Right lobe of liver (tissue), 6 donors: ENCODE results near the gene SMC2. TPM values are rescaled to one million over a fixed set of nuclear protein-coding genes. Genes with fewer than 3 reads are reported as not detected.
A peak's percentile ranks its signal among the peaks of the same experiment; 100 is the strongest.

ENCODE experiments used
- ATAC-seq, 4 donors: fragments of 200-7000 bp; cut with Tn5 transposase; one replicate each; pipeline ENCODE4 v1.9.1; 2020; ENCODE audit warnings: mild to moderate bottlenecking in 4 of 4, moderate library complexity in 4 of 4
- DNase-seq, 3 donors: peaks; one replicate each; pipeline ENCODE4 v3.0.0-alpha.2; 2020
- H3K27ac ChIP-seq, 3 donors: fragments of 200-600 bp; one replicate each; pipeline ENCODE4 v1.8.0; 2022
- H3K27me3 ChIP-seq, 2 donors: fragments of 200-600 bp; one replicate each; pipeline ENCODE4 v1.8.0; 2022
- H3K36me3 ChIP-seq, 4 donors: fragments of 200-600 bp; sonication (generic) in 1 of 4; one replicate each; pipeline versions ENCODE4 v1.5.1 to v1.8.0; 2017 to 2022; ENCODE audit warnings: control low read depth in 1 of 4
- H3K4me1 ChIP-seq, 4 donors: fragments of 200-600 bp; sonication (generic) in 1 of 4; one replicate each; pipeline versions ENCODE4 v1.5.1 to v1.8.0; 2017 to 2022; ENCODE audit warnings: control low read depth in 1 of 4
- H3K4me3 ChIP-seq, 3 donors: fragments of 200-600 bp; one replicate each; pipeline ENCODE4 v1.8.0; 2022
- H3K9me3 ChIP-seq, 4 donors: fragments of 200-600 bp; sonication (generic) in 1 of 4; one replicate each; pipeline versions ENCODE4 v1.5.1 to v1.8.0; 2017 to 2022; ENCODE audit warnings: control low read depth in 1 of 4
- CTCF ChIP-seq, 4 donors: fragments of 200-600 bp in 3 of 4; fragments of 450-650 bp in 1 of 4; IDR thresholded peaks; one replicate each; pipeline versions ENCODE4 v1.5.1 to v1.8.0; 2016 to 2022; ENCODE audit warnings: antibody characterized with exemption in 4 of 4, mild to moderate bottlenecking in 2 of 4
- POLR2A ChIP-seq: fragments of 450-650 bp; IDR thresholded peaks from one replicate; pipeline ENCODE4 v1.6.1; 2017; ENCODE audit warnings: antibody characterized with exemption, mild to moderate bottlenecking
- WGBS: methylation state at CpG from one replicate; pipeline ENCODE4 v1.1.6; 2018; ENCODE audit warnings: low coverage, low lambda C conversion rate; ENCODE audit not compliant: insufficient coverage; ENCODE audit errors: missing lambda C conversion rate; 5-methylcytosine and 5-hydroxymethylcytosine counted together
- intact Hi-C, 2 donors: fragments of 100-400 bp; cut with DNase I; formaldehyde crosslinking; loops; one replicate each; pipeline versions ENCODE4 v1.11.2 to v1.14.1; 2022
- total RNA-seq, 6 experiments: library from RNA; depleted of rRNA in 2 of 6; stranded (reverse); fragments of >200 nt in 2 of 6; fragmentation: NEBNext Ultra II Directional in 3 of 6; extraction: Animal tissue kit (Norgen Biotek cat#: 25700) in 3 of 6; gene quantifications; one replicate each; pipeline versions ENCODE4 v1.1.0 to v1.2.4, GENCODE V29; 2016 to 2023
- donor health status: DM: no; HTN: yes; CAD: no.
- donor health status: DM: no; HTN: no; CAD: no.
- donor health status: DM: no; HTN: no; CAD: no.
- donor health status: DM: no; HTN: yes; CAD: no.
- donor health status: DM: no; HTN: yes; CAD: no.

The SMC2 gene
- total RNA-seq, 6 experiments from 2014 or later, result 2.5 to 5.8 (median 3.6) TPM

- ATAC-seq (no peak), DNase-seq (no peak)
- intact Hi-C loops, result no loop called here
- Histone ChIP-seq H3K4me1 (peaks cover 0 to 9% (median 4%) of the 10 kb centered on the region in 4 donors), H3K27ac (no peak overlapping the region), H3K36me3 (no peaks in the 10 kb centered on the region), H3K27me3 (no peaks in the 10 kb centered on the region), H3K4me3 (no peak overlapping the region), H3K9me3 (no peaks in the 10 kb centered on the region)
- 55% methylated on average over 2 of the region's 2 CpGs for WGBS
- TF ChIP-seq CTCF (IDR thresholded peaks at IDR 0.05), result no peak
- no peak for TF ChIP-seq POLR2A
Observed at GRCh38 chr9:104088416-104088815, 5.7 kb upstream of the SMC2 start.

GRCh38 chr9:104090578-104090977 lies 3.5 kb upstream of the SMC2 start:
- TF ChIP-seq POLR2A, result no peak
- no peak for TF ChIP-seq CTCF (IDR thresholded peaks at IDR 0.05)
- H3K4me3 ChIP-seq, result no peak overlapping the region
- peaks cover 0 to 13% (median 4%) of the 10 kb centered on the region in 4 donors for H3K4me1 ChIP-seq
- H3K36me3 ChIP-seq, result no peaks in the 10 kb centered on the region
- no peaks in the 10 kb centered on the region for H3K9me3 ChIP-seq
- DNase-seq (no peak), ATAC-seq (no peak)
- 79% methylated on average over 2 of the region's 2 CpGs for WGBS
- intact Hi-C loops, result no loop called here
- H3K27ac ChIP-seq, result no peak overlapping the region
- H3K27me3 ChIP-seq, result no peaks in the 10 kb centered on the region

- ATAC-seq, result no peak
- Histone ChIP-seq H3K4me3 (no peak overlapping the region), H3K36me3 (no peaks in the 10 kb centered on the region), H3K9me3 (no peaks in the 10 kb centered on the region), H3K27ac (no peak overlapping the region), H3K4me1 (peaks cover 0 to 13% (median 4%) of the 10 kb centered on the region in 4 donors), H3K27me3 (no peaks in the 10 kb centered on the region)
- intact Hi-C loops, result no loop called here
- TF ChIP-seq POLR2A (no peak), CTCF (IDR thresholded peaks at IDR 0.05) (no peak)
- 77% methylated on average over 8 of the region's 8 CpGs for WGBS
- DNase-seq, result no peak
Observed at GRCh38 chr9:104091116-104091515, 3.0 kb upstream of the SMC2 start.

GRCh38 chr9:104091708-104092107 lies 2.4 kb upstream of the SMC2 start:
- no peaks in the 10 kb centered on the region for H3K9me3 ChIP-seq
- DNase-seq, result no peak
- H3K27me3 ChIP-seq, result no peaks in the 10 kb centered on the region
- no peak overlapping the region for H3K27ac ChIP-seq
- WGBS, result 33% methylated on average over 4 of the region's 4 CpGs
- no peak overlapping the region for H3K4me3 ChIP-seq
- H3K36me3 ChIP-seq, result no peaks in the 10 kb centered on the region
- no peak for TF ChIP-seq POLR2A
- peak; percentile 13 to 41 (median 20) for TF ChIP-seq CTCF (IDR thresholded peaks at IDR 0.05)
- peaks cover 0 to 13% (median 4%) of the 10 kb centered on the region in 4 donors for H3K4me1 ChIP-seq
- intact Hi-C loops, result no loop called here
- ATAC-seq, result peak in 1 of 4 donors; percentile 2

GRCh38 chr9:104092192-104092591 lies 1.9 kb upstream of the SMC2 start:
- TF ChIP-seq POLR2A, result no peak
- no peaks in the 10 kb centered on the region for H3K9me3 ChIP-seq
- DNase-seq (no peak), ATAC-seq (no peak)
- H3K27ac ChIP-seq, result no peak overlapping the region
- intact Hi-C loops, result no loop called here
- 15% methylated on average over 2 of the region's 2 CpGs for WGBS
- peaks cover 0 to 13% (median 4%) of the 10 kb centered on the region in 4 donors for H3K4me1 ChIP-seq
- no peaks in the 10 kb centered on the region for H3K36me3 ChIP-seq
- H3K27me3 ChIP-seq, result no peaks in the 10 kb centered on the region
- H3K4me3 ChIP-seq, result no peak overlapping the region
